Trophoblast cell (in vitro differentiated cells and primary cell): ENCODE measurements around the gene ATXN7.

ENCODE experiments used
- DNase-seq, 2 donors: peaks; one replicate each; pipeline ENCODE4 v3.0.0-alpha.2; 2016
- H2AFZ ChIP-seq: 2 replicates; pipeline ENCODE4 v1.6.1; 2013; ENCODE audit warnings: low read length, moderate library complexity, mild to moderate bottlenecking; ENCODE audit not compliant: insufficient read depth, poor library complexity
- H2AK5ac ChIP-seq: 2 replicates; pipeline ENCODE4 v1.6.1; 2013; ENCODE audit warnings: mild to moderate bottlenecking, low read length
- H2BK120ac ChIP-seq: 2 replicates; pipeline ENCODE4 v1.6.1; 2013; ENCODE audit warnings: low read length, mild to moderate bottlenecking, moderate library complexity; ENCODE audit not compliant: insufficient read depth, poor library complexity
- H2BK12ac ChIP-seq: 2 replicates; pipeline ENCODE4 v1.6.1; 2013; ENCODE audit warnings: mild to moderate bottlenecking, low read length, moderate library complexity
- H2BK5ac ChIP-seq: 2 replicates; pipeline ENCODE4 v1.6.1; 2013; ENCODE audit warnings: low read length, low read depth, moderate library complexity, mild to moderate bottlenecking; ENCODE audit not compliant: poor library complexity
- H3K14ac ChIP-seq: 2 replicates; pipeline ENCODE4 v1.6.1; 2013; ENCODE audit warnings: mild to moderate bottlenecking, low read length
- H3K18ac ChIP-seq: 2 replicates; pipeline ENCODE4 v1.6.1; 2013; ENCODE audit warnings: mild to moderate bottlenecking, low read length
- H3K23ac ChIP-seq: 2 replicates; pipeline ENCODE4 v1.6.1; 2013; ENCODE audit warnings: low read length
- H3K27ac ChIP-seq: 2 replicates; pipeline ENCODE4 v1.5.1; 2013; ENCODE audit warnings: low read depth, mild to moderate bottlenecking, inconsistent platforms, low read length, moderate library complexity
- H3K27me3 ChIP-seq: 2 replicates; pipeline ENCODE4 v1.6.1; 2013; ENCODE audit warnings: inconsistent platforms, mild to moderate bottlenecking, low read length, moderate library complexity; ENCODE audit not compliant: insufficient read depth
- H3K36me3 ChIP-seq, 2 experiments: 1 replicate in 1 of 2; 2 replicates in 1 of 2; pipeline ENCODE4 v1.6.1; 2013; ENCODE audit warnings: low read length in 2 of 2, mild to moderate bottlenecking in 2 of 2, moderate library complexity in 1 of 2; ENCODE audit not compliant: insufficient read depth in 2 of 2, control insufficient read depth in 1 of 2
- H3K4ac ChIP-seq: 2 replicates; pipeline ENCODE4 v1.6.1; 2013; ENCODE audit warnings: low read depth, mild to moderate bottlenecking, low read length, moderate library complexity
- H3K4me1 ChIP-seq, 2 experiments: 1 replicate in 1 of 2; 2 replicates in 1 of 2; pipeline ENCODE4 v1.6.1; 2013; ENCODE audit warnings: low read length in 2 of 2, mild to moderate bottlenecking in 2 of 2, moderate library complexity in 1 of 2; ENCODE audit not compliant: insufficient read depth in 2 of 2, control insufficient read depth in 1 of 2
- H3K4me2 ChIP-seq: 2 replicates; pipeline ENCODE4 v1.6.1; 2013; ENCODE audit warnings: inconsistent platforms, mild to moderate bottlenecking, low read length, moderate library complexity
- H3K4me3 ChIP-seq: 2 replicates; pipeline ENCODE4 v1.5.1; 2013; ENCODE audit warnings: mild to moderate bottlenecking, low read depth, low read length, inconsistent platforms
- H3K79me1 ChIP-seq: one replicate; pipeline ENCODE4 v1.6.1; 2013; ENCODE audit warnings: low read length
- H3K79me2 ChIP-seq: 2 replicates; pipeline ENCODE4 v1.6.1; 2013; ENCODE audit warnings: low read length, mild to moderate bottlenecking; ENCODE audit not compliant: control insufficient read depth, insufficient read depth, poor library complexity
- H3K9ac ChIP-seq: 2 replicates; pipeline ENCODE4 v1.6.1; 2013; ENCODE audit warnings: mild to moderate bottlenecking, low read length
- H3K9me3 ChIP-seq: 2 replicates; pipeline ENCODE4 v1.6.1; 2013; ENCODE audit warnings: low read depth, mild to moderate bottlenecking, control low read depth, inconsistent platforms, low read length; ENCODE audit not compliant: insufficient read depth
- H4K12ac ChIP-seq: 2 replicates; pipeline ENCODE4 v1.6.1; 2013; ENCODE audit warnings: low read depth, mild to moderate bottlenecking, low read length, moderate library complexity
- H4K8ac ChIP-seq: 2 replicates; pipeline ENCODE4 v1.6.1; 2013; ENCODE audit warnings: low read depth, mild to moderate bottlenecking, low read length, moderate library complexity
- H4K91ac ChIP-seq: one replicate; pipeline ENCODE4 v1.6.1; 2013; ENCODE audit warnings: low read depth, mild to moderate bottlenecking, low read length, moderate library complexity
- WGBS: extraction: QIAGEN DNeasy Blood & Tissue Kit; methylation state at CpG from one replicate; pipeline ENCODE4 v1.1.7; 2013; ENCODE audit warnings: missing lambda C conversion rate; ENCODE audit not compliant: insufficient read length, insufficient coverage; ENCODE audit errors: extremely low coverage; 5-methylcytosine and 5-hydroxymethylcytosine counted together

The ATXN7 gene

GRCh38 chr3:64000453-64001055, 136.9 kb downstream of the ATXN7 start:
- H3K27me3 ChIP-seq = no peaks in the 10 kb centered on the region
- H3K4me1 ChIP-seq = peaks cover 0 to 2% of the 10 kb centered on the region in 2 experiments
- H2BK5ac ChIP-seq = no peak overlapping the region
- no peak overlapping the region for H2AK5ac ChIP-seq
- no peak overlapping the region for H4K12ac ChIP-seq
- WGBS = no CpG with 5 or more reads among the region's 9 CpGs
- H3K4me2 ChIP-seq = no peak overlapping the region
- no peak overlapping the region for H3K9ac ChIP-seq
- H3K4me3 ChIP-seq = no peak overlapping the region
- H3K79me2 ChIP-seq = no peaks in the 10 kb centered on the region
- H3K4ac ChIP-seq = no peak overlapping the region
- H4K91ac ChIP-seq = no peak overlapping the region
- no peak overlapping the region for H3K14ac ChIP-seq
- H3K27ac ChIP-seq = no peak overlapping the region
- no peaks in the 10 kb centered on the region for H3K79me1 ChIP-seq
- H2BK12ac ChIP-seq = no peak overlapping the region
- no peaks in the 10 kb centered on the region for H3K9me3 ChIP-seq
- DNase-seq = no peak
- no peak overlapping the region for H2BK120ac ChIP-seq
- H3K36me3 ChIP-seq = peaks cover 11 to 30% of the 10 kb centered on the region in 2 experiments
- H2AFZ ChIP-seq = no peak overlapping the region
- no peak overlapping the region for H4K8ac ChIP-seq
- no peak overlapping the region for H3K18ac ChIP-seq
- H3K23ac ChIP-seq = no peak overlapping the region

GRCh38 chr3:64002233-64002632, 138.6 kb downstream of the ATXN7 start:
- H3K27me3 ChIP-seq = no peaks in the 10 kb centered on the region

DNA sequence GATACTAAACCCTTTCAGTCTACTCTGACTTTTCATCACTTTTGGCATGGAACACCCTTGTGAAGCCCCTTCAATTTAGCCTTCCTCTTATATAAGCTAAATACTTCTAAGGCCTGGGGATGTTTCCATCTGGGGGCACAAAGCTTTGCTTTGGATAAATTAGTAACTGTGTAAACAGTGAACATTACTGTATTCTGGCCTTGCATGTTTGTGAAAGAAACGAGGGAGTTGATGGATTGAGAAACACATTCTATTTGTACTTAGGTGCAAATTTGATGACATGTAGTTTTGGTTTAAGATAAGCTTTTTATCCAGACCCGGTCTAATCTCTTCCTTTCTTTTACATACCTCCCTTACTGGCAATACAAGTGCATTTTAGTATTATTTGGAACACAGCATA, 139.9 kb downstream of the ATXN7 start:
- Histone ChIP-seq H3K4ac (no peak overlapping the region), H2BK12ac (no peak overlapping the region), H3K79me1 (no peaks in the 10 kb centered on the region), H3K18ac (no peak overlapping the region), H3K14ac (no peak overlapping the region), H3K27ac (no peak overlapping the region), H2BK120ac (no peak overlapping the region), H4K8ac (no peak overlapping the region), H2BK5ac (no peak overlapping the region), H3K4me1 (peaks cover 0 to 5% of the 10 kb centered on the region in 2 experiments), H3K4me2 (no peak overlapping the region), H3K4me3 (no peak overlapping the region), H3K23ac (no peak overlapping the region), H3K79me2 (no peaks in the 10 kb centered on the region), H3K36me3 (peaks cover 6 to 29% of the 10 kb centered on the region in 2 experiments), H3K27me3 (no peaks in the 10 kb centered on the region), H3K9me3 (no peaks in the 10 kb centered on the region), H4K91ac (no peak overlapping the region), H3K9ac (no peak overlapping the region), H2AK5ac (no peak overlapping the region), H4K12ac (no peak overlapping the region), H2AFZ (no peak overlapping the region)
- no peak for DNase-seq
- WGBS = no CpG with 5 or more reads among the region's 2 CpGs

More at GRCh38 chr3:64002233-64002632, 138.6 kb downstream of the ATXN7 start:
- Histone ChIP-seq H3K14ac (no peak overlapping the region), H3K79me1 (no peaks in the 10 kb centered on the region), H3K36me3 (peaks cover 3 to 29% of the 10 kb centered on the region in 2 experiments), H2BK12ac (no peak overlapping the region), H3K18ac (no peak overlapping the region), H3K4me3 (no peak overlapping the region), H3K79me2 (no peaks in the 10 kb centered on the region), H3K23ac (no peak overlapping the region), H3K4me2 (no peak overlapping the region), H3K27ac (no peak overlapping the region), H3K9me3 (no peaks in the 10 kb centered on the region), H3K4me1 (peaks cover 0 to 2% of the 10 kb centered on the region in 2 experiments), H3K4ac (no peak overlapping the region), H3K9ac (no peak overlapping the region), H2BK120ac (no peak overlapping the region), H2BK5ac (no peak overlapping the region), H4K91ac (no peak overlapping the region), H4K12ac (no peak overlapping the region), H4K8ac (no peak overlapping the region), H2AK5ac (no peak overlapping the region), H2AFZ (no peak overlapping the region)
- DNase-seq = no peak
- WGBS = no CpG with 5 or more reads among the region's 4 CpGs

DNA sequence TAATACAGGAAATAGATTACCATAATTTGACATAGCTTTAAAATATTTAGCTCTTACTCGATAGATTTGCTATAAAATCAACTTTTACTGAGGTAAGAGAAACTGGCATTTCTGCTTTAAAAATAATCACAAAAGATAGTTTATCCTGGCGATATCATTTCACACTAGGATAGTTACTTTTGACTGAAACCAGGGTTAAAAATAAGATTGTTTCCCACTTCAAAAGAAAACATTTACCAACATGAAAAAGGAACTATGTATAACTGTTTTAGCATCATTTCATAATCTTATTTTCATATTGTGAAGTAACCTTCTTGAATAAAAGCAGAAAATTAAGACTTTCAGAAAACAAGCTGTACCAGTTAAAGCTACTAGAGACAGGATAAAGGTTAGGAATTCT, 144.3 kb downstream of the ATXN7 start:
- Histone ChIP-seq H3K4me1 (peaks cover 0 to 3% of the 10 kb centered on the region in 2 experiments), H4K8ac (no peak overlapping the region), H3K4me2 (no peak overlapping the region), H3K79me2 (no peaks in the 10 kb centered on the region), H4K12ac (no peak overlapping the region), H2AFZ (no peak overlapping the region), H3K23ac (no peak overlapping the region), H3K9me3 (no peaks in the 10 kb centered on the region), H3K18ac (no peak overlapping the region), H3K4me3 (no peak overlapping the region), H3K27ac (no peak overlapping the region), H3K9ac (no peak overlapping the region), H2BK12ac (no peak overlapping the region), H2BK120ac (no peak overlapping the region), H4K91ac (no peak overlapping the region), H3K14ac (no peak overlapping the region), H3K79me1 (no peaks in the 10 kb centered on the region), H2BK5ac (no peak overlapping the region), H2AK5ac (no peak overlapping the region), H3K36me3 (peaks cover 4 to 38% of the 10 kb centered on the region in 2 experiments), H3K4ac (no peak overlapping the region), H3K27me3 (no peaks in the 10 kb centered on the region)
- DNase-seq = no peak
- no CpG with 5 or more reads among the region's 2 CpGs for WGBS
